Measurements from ENCODE around the gene CCDC136.

DNA sequence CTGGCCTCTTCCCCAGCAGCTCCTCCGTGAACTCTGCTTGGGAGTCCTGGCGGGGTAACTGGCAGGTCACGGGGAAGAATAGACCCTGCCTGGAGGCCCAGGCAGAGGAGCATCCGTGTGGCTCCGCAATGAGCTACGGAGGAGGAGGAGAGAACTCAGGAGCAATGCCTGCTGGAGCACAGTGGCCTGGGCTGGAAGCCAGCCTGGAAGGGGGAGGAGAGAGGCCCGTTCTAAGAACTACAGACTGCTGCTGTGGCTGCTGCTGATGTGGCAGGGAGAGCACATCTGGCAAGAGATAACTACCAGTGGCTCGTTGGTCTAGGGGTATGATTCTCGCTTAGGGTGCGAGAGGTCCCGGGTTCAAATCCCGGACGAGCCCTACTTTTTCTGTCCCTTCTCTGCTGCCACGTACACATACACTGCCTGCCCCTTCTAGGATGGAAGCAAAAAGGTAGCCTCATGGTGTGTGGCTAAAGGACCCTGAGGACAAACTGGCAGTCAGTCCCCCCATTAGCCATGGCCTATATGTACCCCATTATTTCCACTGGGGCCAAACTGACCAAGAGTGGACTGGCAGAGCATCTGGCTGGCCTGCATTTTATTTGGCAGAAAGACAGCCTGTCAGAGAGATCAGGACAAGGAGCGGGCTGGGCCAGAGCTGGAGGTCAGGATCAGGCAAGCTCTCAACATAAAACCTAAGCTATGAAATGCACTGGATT is 8.5 kb upstream of the CCDC136 start:
- TF ChIP-seq CTCF (IDR thresholded peaks at IDR 0.05; ENCODE audit: low read length) (no peak), EZH2 (IDR thresholded peaks at IDR 0.05; ENCODE audit: borderline replicate concordance, low read length) (no peak)

All from OCI-LY1 (cell line).